ENCODE measurements around the gene KLF15. TPM values are rescaled to one million over a fixed set of nuclear protein-coding genes. Genes with fewer than 3 reads are reported as not detected.

Gene KLF15
- total and polyA plus RNA-seq, 5 donors: 24.0 to 38.4 (median 33.4) TPM

GRCh38 chr3:126345231-126345630, 12.0 kb downstream of the KLF15 start:
- Histone ChIP-seq H3K4me3 (ENCODE audit: low read length) (no peak overlapping the region), H3K4me1 (ENCODE audit: control insufficient read depth, insufficient read depth, low read length) (peaks cover 19% of the 10 kb centered on the region), H3K27ac (ENCODE audit: low read length) (no peak overlapping the region), H3K27me3 (ENCODE audit: control insufficient read depth, insufficient read depth) (no peaks in the 10 kb centered on the region), H3K9me3 (ENCODE audit: control insufficient read depth, low read length) (no peaks in the 10 kb centered on the region)
- ATAC-seq (no peak), DNase-seq (no peak)
- intact Hi-C loops (cut with DNase I): loop anchor here in 1 of 4 donors (5.0 kb wide), 1 partner anchor 43 kb away; no protein-coding TSS in a partner anchor
- 93% methylated on average over 7 of the region's 7 CpGs for WGBS

DNA sequence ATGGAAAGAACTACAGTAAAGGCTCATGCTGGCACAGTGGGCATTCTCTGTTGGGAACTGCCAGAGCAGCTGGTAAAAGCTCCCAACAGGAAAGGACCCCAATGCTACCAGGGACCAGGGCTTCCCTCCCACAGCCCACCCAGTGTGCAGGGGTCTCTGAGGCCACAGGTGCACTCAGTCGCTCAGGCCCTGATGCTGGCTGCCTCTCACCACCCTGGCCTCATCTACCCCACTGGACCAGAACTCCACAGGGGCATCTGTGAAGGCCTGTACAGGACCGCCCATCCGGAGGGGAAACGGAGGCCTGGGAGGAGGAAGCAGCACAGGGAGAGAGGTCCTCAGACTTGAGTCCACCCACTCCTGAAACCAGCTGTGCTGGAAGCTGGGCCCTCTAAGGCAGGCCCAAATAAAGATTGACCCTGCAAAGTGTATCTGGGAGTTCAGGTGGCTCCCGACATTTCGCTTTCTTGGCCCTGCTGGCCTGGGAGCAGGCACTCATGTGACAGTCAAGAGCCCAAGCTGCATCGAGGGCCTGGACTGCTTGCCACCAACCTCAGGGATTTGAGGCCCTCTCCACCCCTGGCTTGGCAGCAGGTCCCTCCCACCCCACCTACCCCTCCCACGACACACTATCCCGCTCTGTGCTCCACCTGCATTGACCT, 12.7 kb downstream of the KLF15 start:
- 90% methylated on average over 9 of the region's 9 CpGs for WGBS
- intact Hi-C loops (cut with DNase I): loop anchor here in 1 of 4 donors (5.0 kb wide), 1 partner anchor 42 kb away; no protein-coding TSS in a partner anchor
- Histone ChIP-seq H3K9me3 (ENCODE audit: control insufficient read depth, low read length) (no peaks in the 10 kb centered on the region), H3K27ac (ENCODE audit: low read length) (no peak overlapping the region), H3K4me1 (ENCODE audit: control insufficient read depth, insufficient read depth, low read length) (peaks cover 21% of the 10 kb centered on the region), H3K27me3 (ENCODE audit: control insufficient read depth, insufficient read depth) (no peaks in the 10 kb centered on the region), H3K4me3 (ENCODE audit: low read length) (no peak overlapping the region)
- DNase-seq: no peak
- no peak for ATAC-seq

DNA sequence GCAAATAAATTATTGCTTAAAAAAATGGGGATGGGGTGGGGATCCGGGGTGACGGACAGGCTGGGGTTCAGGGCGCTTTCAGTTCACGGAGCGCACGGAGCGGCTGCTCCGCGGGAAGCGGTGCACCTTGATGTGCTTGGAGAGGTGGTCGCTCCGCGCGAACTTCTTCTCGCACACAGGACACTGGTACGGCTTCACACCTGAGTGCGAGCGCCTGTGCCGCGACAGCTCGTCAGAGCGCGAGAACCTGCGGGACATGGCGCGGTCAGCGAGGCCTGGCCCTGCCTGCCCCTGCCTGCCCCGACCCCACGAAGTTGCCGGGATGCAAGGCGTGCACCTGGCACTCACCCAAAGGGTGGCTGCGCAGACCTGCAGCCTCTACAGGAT, 13.6 kb downstream of the KLF15 start:
- no peak overlapping the region for H3K4me3 ChIP-seq (ENCODE audit: low read length)
- no peak overlapping the region for H3K27ac ChIP-seq (ENCODE audit: low read length)
- 94% methylated on average over 32 of the region's 32 CpGs for WGBS
- DNase-seq: peak in 2 of 3 donors; percentile 56
- intact Hi-C loops (cut with DNase I): no loop called here
- H3K4me1 ChIP-seq (ENCODE audit: control insufficient read depth, insufficient read depth, low read length): peaks cover 16% of the 10 kb centered on the region
- H3K9me3 ChIP-seq (ENCODE audit: control insufficient read depth, low read length): no peaks in the 10 kb centered on the region
- no peaks in the 10 kb centered on the region for H3K27me3 ChIP-seq (ENCODE audit: control insufficient read depth, insufficient read depth)
- ATAC-seq: no peak

DNA sequence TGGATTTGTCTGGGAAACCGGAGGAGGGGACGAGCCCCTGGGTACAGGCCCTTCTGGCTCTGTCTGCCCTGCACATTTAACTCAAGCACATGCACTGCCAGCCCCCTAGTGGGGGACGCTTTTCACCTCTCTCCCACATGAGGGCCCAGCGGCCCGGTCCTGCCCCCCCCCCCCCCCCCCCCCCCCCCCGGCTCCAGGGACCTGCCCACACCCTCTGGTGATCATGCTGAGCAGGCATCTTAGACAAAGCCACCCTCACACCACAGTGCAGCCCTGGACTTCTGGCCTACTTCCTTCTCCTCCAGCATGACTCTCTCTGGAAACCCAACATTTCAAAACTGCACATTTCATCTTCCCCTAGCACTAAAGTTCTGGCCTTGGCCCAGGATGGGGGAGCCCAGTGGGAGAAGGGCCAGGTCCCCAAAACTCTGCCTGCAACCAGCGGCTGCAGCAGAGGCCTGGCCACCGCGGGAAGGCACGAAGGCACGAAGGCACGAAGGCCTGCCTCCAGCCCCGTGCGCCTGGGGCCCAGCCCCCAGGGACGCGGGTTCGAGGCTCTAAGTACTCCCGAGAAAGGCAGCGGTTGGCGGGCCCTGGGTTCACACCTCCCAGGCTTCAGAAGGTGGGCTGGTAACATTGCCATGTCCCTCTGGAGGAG, 14.1 kb downstream of the KLF15 start:
- Histone ChIP-seq H3K4me1 (ENCODE audit: control insufficient read depth, insufficient read depth, low read length) (peaks cover 12% of the 10 kb centered on the region), H3K27me3 (ENCODE audit: control insufficient read depth, insufficient read depth) (no peaks in the 10 kb centered on the region), H3K4me3 (ENCODE audit: low read length) (no peak overlapping the region), H3K9me3 (ENCODE audit: control insufficient read depth, low read length) (no peaks in the 10 kb centered on the region), H3K27ac (ENCODE audit: low read length) (no peak overlapping the region)
- ATAC-seq: no peak
- WGBS: 66% methylated on average over 19 of the region's 20 CpGs
- intact Hi-C loops (cut with DNase I): no loop called here
- DNase-seq: peak in 1 of 3 donors; percentile 54

GRCh38 chr3:126342211-126342610, 15.0 kb downstream of the KLF15 start:
- 83% methylated on average over 9 of the region's 9 CpGs for WGBS
- intact Hi-C loops (cut with DNase I): no loop called here
- no peaks in the 10 kb centered on the region for H3K9me3 ChIP-seq (ENCODE audit: control insufficient read depth, low read length)
- peaks cover 10% of the 10 kb centered on the region for H3K4me1 ChIP-seq (ENCODE audit: control insufficient read depth, insufficient read depth, low read length)
- ATAC-seq (no peak), DNase-seq (no peak)
- no peaks in the 10 kb centered on the region for H3K27me3 ChIP-seq (ENCODE audit: control insufficient read depth, insufficient read depth)
- H3K27ac ChIP-seq (ENCODE audit: low read length): no peak overlapping the region
- no peak overlapping the region for H3K4me3 ChIP-seq (ENCODE audit: low read length)

GRCh38 chr3:126341755-126342150, 15.5 kb downstream of the KLF15 start:
- Histone ChIP-seq H3K9me3 (ENCODE audit: control insufficient read depth, low read length) (no peaks in the 10 kb centered on the region), H3K27ac (ENCODE audit: low read length) (no peak overlapping the region), H3K27me3 (ENCODE audit: control insufficient read depth, insufficient read depth) (no peaks in the 10 kb centered on the region), H3K4me3 (ENCODE audit: low read length) (no peak overlapping the region), H3K4me1 (ENCODE audit: control insufficient read depth, insufficient read depth, low read length) (peaks cover 7% of the 10 kb centered on the region)
- ATAC-seq (no peak), DNase-seq (no peak)
- intact Hi-C loops (cut with DNase I): no loop called here
- 89% methylated on average over 7 of the region's 7 CpGs for WGBS

- peak in 1 of 3 donors; percentile 6 for DNase-seq
Measured at GRCh38 chr3:126340943-126341754, 16.1 kb downstream of the KLF15 start.

DNA sequence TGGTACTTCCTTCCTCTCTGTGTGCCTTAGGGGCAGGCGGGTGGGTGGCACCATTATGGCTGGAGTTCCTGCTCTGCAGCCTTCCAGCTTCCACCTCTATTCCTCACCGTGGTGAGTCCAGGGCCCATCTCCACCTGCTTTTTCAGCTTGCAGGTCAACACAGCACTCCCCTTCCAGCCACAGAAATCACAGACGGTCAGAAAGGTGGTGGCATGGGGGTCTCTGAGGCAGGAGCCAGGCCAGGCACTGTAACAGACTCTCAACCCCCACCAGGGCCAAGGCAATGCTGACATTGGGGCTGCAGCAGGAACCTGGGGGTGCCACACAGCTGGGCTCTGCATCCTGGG, 16.6 kb downstream of the KLF15 start:
- Histone ChIP-seq H3K9me3 (ENCODE audit: control insufficient read depth, low read length) (no peaks in the 10 kb centered on the region), H3K27ac (ENCODE audit: low read length) (no peak overlapping the region), H3K4me3 (ENCODE audit: low read length) (no peak overlapping the region), H3K4me1 (ENCODE audit: control insufficient read depth, insufficient read depth, low read length) (peaks cover 7% of the 10 kb centered on the region), H3K27me3 (ENCODE audit: control insufficient read depth, insufficient read depth) (no peaks in the 10 kb centered on the region)
- no peak for DNase-seq
- ATAC-seq: no peak
- 83% methylated on average over 3 of the region's 3 CpGs for WGBS
- intact Hi-C loops (cut with DNase I): no loop called here

More at GRCh38 chr3:126340943-126341754, 16.1 kb downstream of the KLF15 start:
- ATAC-seq: no peak
- 80% methylated on average over 19 of the region's 19 CpGs for WGBS
- no peak overlapping the region for H3K4me3 ChIP-seq (ENCODE audit: low read length)
- intact Hi-C loops (cut with DNase I): no loop called here
- H3K9me3 ChIP-seq (ENCODE audit: control insufficient read depth, low read length): no peaks in the 10 kb centered on the region
- no peak overlapping the region for H3K27ac ChIP-seq (ENCODE audit: low read length)
- no peaks in the 10 kb centered on the region for H3K27me3 ChIP-seq (ENCODE audit: control insufficient read depth, insufficient read depth)
- peaks cover 7% of the 10 kb centered on the region for H3K4me1 ChIP-seq (ENCODE audit: control insufficient read depth, insufficient read depth, low read length)

- H3K4me1 ChIP-seq (ENCODE audit: control insufficient read depth, insufficient read depth, low read length): peaks cover 7% of the 10 kb centered on the region
- H3K4me3 ChIP-seq (ENCODE audit: low read length): no peak overlapping the region
- H3K27me3 ChIP-seq (ENCODE audit: control insufficient read depth, insufficient read depth): no peaks in the 10 kb centered on the region
- peak overlapping the region; percentile 9 for H3K27ac ChIP-seq (ENCODE audit: low read length)
- intact Hi-C loops (cut with DNase I): no loop called here
- 46% methylated on average over 4 of the region's 4 CpGs for WGBS
- peak in 1 of 3 donors; percentile 58 for DNase-seq
- H3K9me3 ChIP-seq (ENCODE audit: control insufficient read depth, low read length): no peaks in the 10 kb centered on the region
- ATAC-seq: peak; percentile 50 to 51
Measured at GRCh38 chr3:126340081-126340511, 17.1 kb downstream of the KLF15 start.

GRCh38 chr3:126339466-126339865, 17.7 kb downstream of the KLF15 start:
- no peak overlapping the region for H3K4me3 ChIP-seq (ENCODE audit: low read length)
- H3K4me1 ChIP-seq (ENCODE audit: control insufficient read depth, insufficient read depth, low read length): peaks cover 7% of the 10 kb centered on the region
- no peak for DNase-seq
- peak overlapping the region; percentile 9 for H3K27ac ChIP-seq (ENCODE audit: low read length)
- 84% methylated on average over 4 of the region's 4 CpGs for WGBS
- ATAC-seq: no peak
- intact Hi-C loops (cut with DNase I): no loop called here
- no peaks in the 10 kb centered on the region for H3K9me3 ChIP-seq (ENCODE audit: control insufficient read depth, low read length)
- no peaks in the 10 kb centered on the region for H3K27me3 ChIP-seq (ENCODE audit: control insufficient read depth, insufficient read depth)

DNA sequence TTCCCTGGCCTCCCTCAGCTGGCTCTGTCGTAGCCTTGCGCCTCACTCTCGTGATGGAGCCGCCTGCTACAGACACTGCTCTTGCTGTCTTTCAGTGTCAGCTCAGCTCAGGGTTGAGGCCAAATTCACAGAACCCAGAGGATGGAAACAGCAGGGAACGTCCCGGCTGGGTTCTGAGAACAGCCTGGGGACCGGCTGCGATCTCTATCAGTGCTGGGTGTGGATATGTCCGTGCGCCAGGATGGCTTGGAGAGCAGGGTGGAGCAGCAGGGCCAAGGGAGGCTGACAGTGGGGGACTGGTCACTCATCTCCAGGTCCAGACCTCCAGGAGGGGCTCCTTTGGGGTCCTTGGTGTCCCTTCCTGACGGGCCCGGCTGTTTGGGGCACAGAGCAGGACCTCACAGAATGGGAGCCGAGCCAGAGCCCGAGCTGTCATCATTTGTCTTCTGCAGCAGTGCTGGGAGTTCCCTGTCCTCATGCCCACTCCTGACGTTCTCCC, 18.4 kb downstream of the KLF15 start:
- Histone ChIP-seq H3K4me3 (ENCODE audit: low read length) (no peak overlapping the region), H3K9me3 (ENCODE audit: control insufficient read depth, low read length) (no peaks in the 10 kb centered on the region), H3K27ac (ENCODE audit: low read length) (peak overlapping the region; percentile 30), H3K4me1 (ENCODE audit: control insufficient read depth, insufficient read depth, low read length) (peaks cover 7% of the 10 kb centered on the region), H3K27me3 (ENCODE audit: control insufficient read depth, insufficient read depth) (no peaks in the 10 kb centered on the region)
- intact Hi-C loops (cut with DNase I): no loop called here
- DNase-seq (no peak), ATAC-seq (peak; percentile 23 to 25)
- 35% methylated on average over 15 of the region's 15 CpGs for WGBS
